ENCODE results near the gene NADSYN1.

DNA sequence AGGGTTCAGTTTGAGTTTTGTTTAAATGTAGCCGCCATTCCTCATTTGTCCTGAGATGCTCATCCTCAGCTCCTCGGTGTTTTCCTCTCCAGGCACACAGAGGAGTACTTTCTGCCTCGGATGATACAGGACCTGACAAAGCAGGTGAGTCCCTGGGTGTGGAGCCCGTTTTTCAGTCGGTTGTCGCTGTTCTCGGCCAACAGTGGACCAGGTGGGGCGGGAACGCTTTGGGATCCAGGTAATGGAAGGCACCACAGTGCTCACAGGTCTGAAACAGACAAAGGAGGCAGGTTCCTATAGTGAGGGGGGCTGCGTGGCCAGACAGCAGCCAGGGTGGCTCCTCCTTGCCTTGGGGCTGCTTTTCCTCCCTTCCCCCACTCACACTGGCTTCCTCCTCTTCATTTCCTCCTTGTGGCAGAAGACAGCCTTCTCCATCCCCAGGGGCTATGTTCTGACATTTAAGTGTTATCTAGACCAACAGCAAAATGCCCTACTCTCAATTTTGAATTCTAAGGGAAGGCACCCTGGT is 19.4 kb downstream of the NADSYN1 start:
- TF ChIP-seq, protein P1, sequence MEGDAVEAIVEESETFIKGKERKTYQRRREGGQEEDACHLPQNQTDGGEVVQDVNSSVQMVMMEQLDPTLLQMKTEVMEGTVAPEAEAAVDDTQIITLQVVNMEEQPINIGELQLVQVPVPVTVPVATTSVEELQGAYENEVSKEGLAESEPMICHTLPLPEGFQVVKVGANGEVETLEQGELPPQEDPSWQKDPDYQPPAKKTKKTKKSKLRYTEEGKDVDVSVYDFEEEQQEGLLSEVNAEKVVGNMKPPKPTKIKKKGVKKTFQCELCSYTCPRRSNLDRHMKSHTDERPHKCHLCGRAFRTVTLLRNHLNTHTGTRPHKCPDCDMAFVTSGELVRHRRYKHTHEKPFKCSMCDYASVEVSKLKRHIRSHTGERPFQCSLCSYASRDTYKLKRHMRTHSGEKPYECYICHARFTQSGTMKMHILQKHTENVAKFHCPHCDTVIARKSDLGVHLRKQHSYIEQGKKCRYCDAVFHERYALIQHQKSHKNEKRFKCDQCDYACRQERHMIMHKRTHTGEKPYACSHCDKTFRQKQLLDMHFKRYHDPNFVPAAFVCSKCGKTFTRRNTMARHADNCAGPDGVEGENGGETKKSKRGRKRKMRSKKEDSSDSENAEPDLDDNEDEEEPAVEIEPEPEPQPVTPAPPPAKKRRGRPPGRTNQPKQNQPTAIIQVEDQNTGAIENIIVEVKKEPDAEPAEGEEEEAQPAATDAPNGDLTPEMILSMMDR (conservative IDR thresholded peaks at IDR 0.05; ENCODE audit: low read length) = no peak
- no peak for TF ChIP-seq EZH2phosphoT487 (IDR thresholded peaks at IDR 0.05; ENCODE audit: borderline replicate concordance, low read depth, low read length)
